Endothelial cell of umbilical vein (primary cell): Measurements from ENCODE around the gene IRF2BP2. TPM values are rescaled to one million over a fixed set of nuclear protein-coding genes. Genes with fewer than 3 reads are reported as not detected.

Experiments
- BruUV-seq: library from RNA; stranded (reverse); fragments of 400-500 nt; replicated peaks from 2 replicates; lab custom pipeline; 2021; lab: Mats Ljungman, UMichigan
- CTCF ChIA-PET: fragments of 300-600, 350-600 bp; sonication (Branson Sonifier 250); formaldehyde crosslinking; loops from one replicate; lab custom pipeline; 2021; ENCODE audit warnings: antibody characterized with exemption, inconsistent platforms; lab: Charles Lee
- POLR2A ChIA-PET: fragments of 300-600, 350-600 bp; sonication (Branson Sonifier 250); formaldehyde crosslinking; loops from one replicate; lab custom pipeline; 2021; ENCODE audit warnings: antibody characterized with exemption, inconsistent platforms; lab: Charles Lee
- DNase-seq: peaks from one replicate; pipeline ENCODE4 v3.0.0-alpha.2; 2011; ENCODE audit warnings: low read depth, low spot score
- FAIRE-seq: peaks from 2 replicates; lab custom pipeline; 2011; peaks lifted over from hg19 to GRCh38; lab: Jason Lieb, UNC
- H2AFZ ChIP-seq: 2 replicates; pipeline ENCODE4 v1.6.0; 2012; ENCODE audit warnings: low read depth, low read length, control low read depth, inconsistent platforms
- H3K27ac ChIP-seq: 2 replicates; pipeline ENCODE4 v1.5.1; 2011; ENCODE audit warnings: low read depth, mild to moderate bottlenecking, control low read depth, low read length, moderate library complexity; ENCODE audit not compliant: insufficient read depth
- H3K27me3 ChIP-seq, 2 experiments: 2 replicates each; pipeline versions ENCODE4 v1.6.0 to v1.6.1; 2011; ENCODE audit warnings: low read length in 2 of 2, mixed read lengths in 1 of 2; ENCODE audit not compliant: control insufficient read depth in 2 of 2, insufficient read depth in 2 of 2
- H3K36me3 ChIP-seq, 2 experiments: 2 replicates in 1 of 2; 3 replicates in 1 of 2; pipeline ENCODE4 v1.5.1; 2011; ENCODE audit warnings: low read length in 2 of 2, mild to moderate bottlenecking in 1 of 2, moderate library complexity in 1 of 2; ENCODE audit not compliant: control insufficient read depth in 2 of 2, insufficient read depth in 2 of 2; ENCODE audit errors: extremely low read depth in 1 of 2
- H3K4me1 ChIP-seq: 3 replicates; pipeline ENCODE4 v1.5.1; 2011; ENCODE audit warnings: mild to moderate bottlenecking, low read length; ENCODE audit not compliant: control insufficient read depth, insufficient read depth; ENCODE audit errors: extremely low read depth
- H3K4me2 ChIP-seq: 2 replicates; pipeline ENCODE4 v1.6.1; 2011; ENCODE audit warnings: low read length, control low read depth, mixed read lengths; ENCODE audit not compliant: insufficient read depth
- H3K4me3 ChIP-seq, 3 experiments: fragments of 200-600 bp in 1 of 3; sonication (generic), shearing (Covaris generic) in 1 of 3; replicated peaks in 1 of 3; 2 replicates each; pipeline ENCODE4 v1.5.1; 2011 to 2016; ENCODE audit warnings: control low read depth in 3 of 3, low read length in 3 of 3, mild to moderate bottlenecking in 2 of 3, inconsistent platforms in 1 of 3, low read depth in 1 of 3, moderate library complexity in 1 of 3; ENCODE audit not compliant: insufficient read depth in 1 of 3
- H3K79me2 ChIP-seq: 2 replicates; pipeline ENCODE4 v1.6.0; 2012; ENCODE audit warnings: low read length, inconsistent platforms; ENCODE audit not compliant: control insufficient read depth, insufficient read depth
- H3K9ac ChIP-seq: replicated peaks from 2 replicates; pipeline ENCODE3; 2011; ENCODE audit warnings: low read length, control low read depth; ENCODE audit not compliant: insufficient read depth; ENCODE audit errors: extremely low read depth
- H3K9me1 ChIP-seq: replicated peaks from 3 replicates; pipeline ENCODE4 v1.6.0; 2011; ENCODE audit warnings: mild to moderate bottlenecking, low read length; ENCODE audit not compliant: control insufficient read depth, insufficient read depth; ENCODE audit errors: extremely low read depth
- H3K9me3 ChIP-seq: replicated peaks from 2 replicates; pipeline ENCODE4 v1.5.1; 2012; ENCODE audit warnings: low read length, inconsistent platforms; ENCODE audit not compliant: control insufficient read depth, insufficient read depth
- H4K20me1 ChIP-seq: replicated peaks from 2 replicates; pipeline ENCODE3; 2011; ENCODE audit warnings: mild to moderate bottlenecking, low read length; ENCODE audit not compliant: control insufficient read depth, insufficient read depth; ENCODE audit errors: extremely low read depth
- EZH2 ChIP-seq: IDR thresholded peaks from 2 replicates; pipeline ENCODE4 v1.6.1; 2012; ENCODE audit warnings: borderline replicate concordance, low read depth, mild to moderate bottlenecking, moderate library complexity, low read length, inconsistent platforms; ENCODE audit not compliant: severe bottlenecking
- FOS ChIP-seq: IDR thresholded peaks from 2 replicates; pipeline ENCODE4 v1.6.1; 2011; ENCODE audit warnings: mild to moderate bottlenecking, low read length, moderate library complexity, borderline replicate concordance; ENCODE audit not compliant: insufficient read depth
- GATA2 ChIP-seq: IDR thresholded peaks from 2 replicates; pipeline ENCODE4 v1.7.0; 2011; ENCODE audit warnings: low read depth, mild to moderate bottlenecking, moderate library complexity, mixed read lengths, low read length; ENCODE audit not compliant: insufficient read length, insufficient read depth
- JUN ChIP-seq: IDR thresholded peaks from 2 replicates; pipeline ENCODE4 v1.6.1; 2011; ENCODE audit warnings: borderline replicate concordance, low read depth; ENCODE audit not compliant: insufficient read length, insufficient read depth
- MYC ChIP-seq: IDR thresholded peaks from one replicate; pipeline ENCODE4 v1.6.1; 2011; ENCODE audit warnings: mild to moderate bottlenecking, low read depth, low read length
- POLR2A ChIP-seq: IDR thresholded peaks from 2 replicates; pipeline ENCODE4 v1.6.1; 2012; ENCODE audit warnings: low read depth, mild to moderate bottlenecking, control low read depth, low read length
- POLR2AphosphoS5 ChIP-seq: IDR thresholded peaks from 2 replicates; pipeline ENCODE4 v1.6.1; 2012; ENCODE audit warnings: low read depth, mild to moderate bottlenecking, control low read depth, low read length, moderate library complexity; ENCODE audit not compliant: insufficient read depth
- dilution Hi-C: fragments of 300-500 bp; cut with MboI; formaldehyde crosslinking; loops from one replicate; pipeline ENCODE4 v1.15.0; 2019; ENCODE audit warnings: low sequenced_read_pairs; ENCODE audit not compliant: extremely low pct_ligation_motif_present
- intact Hi-C: fragments of 100-400 bp; cut with micrococcal nuclease; formaldehyde crosslinking; loops from one replicate; pipeline ENCODE4 v1.10.0; 2022
- polyA plus RNA-seq, 4 experiments: library from polyadenylated mRNA; depleted of rRNA in 3 of 4; stranded (reverse) in 3 of 4; unstranded in 1 of 4; fragments of >200 nt; gene quantifications; 2 replicates each; pipeline versions ENCODE4 v1.2.1 to v1.2.3, GENCODE V29; 2011 to 2012; ENCODE audit warnings: missing spikeins in 1 of 4
- total RNA-seq: library from RNA; stranded (reverse); gene quantifications from 2 replicates; pipeline ENCODE4 v1.2.3, GENCODE V29; 2021
- TF ChIP-seq, protein P1 (sequence below), 2 donors: IDR thresholded peaks; 1 replicate in 1 of 2; 2 replicates in 1 of 2; pipeline ENCODE4 v1.5.1; 2011; ENCODE audit warnings: low read length in 2 of 2, mild to moderate bottlenecking in 2 of 2, moderate library complexity in 2 of 2, control low read depth in 1 of 2, inconsistent platforms in 1 of 2, low read depth in 1 of 2; ENCODE audit not compliant: insufficient read depth in 1 of 2; ENCODE audit errors: extremely low read depth in 1 of 2
- TF ChIP-seq, protein P2 (sequence below): IDR thresholded peaks from 2 replicates; pipeline ENCODE4 v1.6.1; 2011; ENCODE audit not compliant: insufficient read depth, insufficient read length

The IRF2BP2 gene
- total and polyA plus RNA-seq, 2 donors (not counting 3 experiments of a cell fraction or from before 2014, with no cell fraction given): 66.6 to 109 TPM

DNA sequence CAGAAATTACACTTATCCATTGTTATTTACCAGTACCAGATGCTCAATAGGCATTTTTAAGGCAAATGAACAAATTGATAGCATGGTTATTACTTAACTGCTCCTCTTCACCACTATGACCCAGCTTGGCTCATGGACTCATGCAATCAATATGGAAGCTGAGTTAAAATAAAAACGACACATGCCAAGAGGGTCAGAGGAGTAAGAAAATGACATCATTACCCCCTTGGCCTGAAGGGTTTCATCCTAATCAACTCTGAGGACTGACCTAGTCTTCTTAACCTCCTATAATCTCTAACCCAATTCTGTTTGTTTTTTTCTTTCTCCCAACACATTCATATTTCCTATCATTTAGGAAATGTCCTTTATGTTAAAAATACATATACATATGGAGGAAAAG, 41.6 kb downstream of the IRF2BP2 start:
- H4K20me1 ChIP-seq: no peaks in the 10 kb centered on the region
- dilution Hi-C loops: no loop called here

More for the DNA sequence above, 41.6 kb downstream of the IRF2BP2 start:
- Histone ChIP-seq H2AFZ (no peak overlapping the region), H3K9ac (no peak overlapping the region), H3K4me3 (no peak overlapping the region), H3K79me2 (no peaks in the 10 kb centered on the region), H3K27me3 (peaks cover 0 to 3% of the 10 kb centered on the region in 2 experiments), H3K4me1 (peaks cover 4% of the 10 kb centered on the region), H3K9me1 (no peaks in the 10 kb centered on the region), H3K4me2 (no peak overlapping the region), H3K9me3 (no peaks in the 10 kb centered on the region), H3K36me3 (no peaks in the 10 kb centered on the region), H3K27ac (no peak overlapping the region)
- ChIA-PET POLR2A (no interaction called here), CTCF (no interaction called here)
- TF ChIP-seq, protein P1, sequence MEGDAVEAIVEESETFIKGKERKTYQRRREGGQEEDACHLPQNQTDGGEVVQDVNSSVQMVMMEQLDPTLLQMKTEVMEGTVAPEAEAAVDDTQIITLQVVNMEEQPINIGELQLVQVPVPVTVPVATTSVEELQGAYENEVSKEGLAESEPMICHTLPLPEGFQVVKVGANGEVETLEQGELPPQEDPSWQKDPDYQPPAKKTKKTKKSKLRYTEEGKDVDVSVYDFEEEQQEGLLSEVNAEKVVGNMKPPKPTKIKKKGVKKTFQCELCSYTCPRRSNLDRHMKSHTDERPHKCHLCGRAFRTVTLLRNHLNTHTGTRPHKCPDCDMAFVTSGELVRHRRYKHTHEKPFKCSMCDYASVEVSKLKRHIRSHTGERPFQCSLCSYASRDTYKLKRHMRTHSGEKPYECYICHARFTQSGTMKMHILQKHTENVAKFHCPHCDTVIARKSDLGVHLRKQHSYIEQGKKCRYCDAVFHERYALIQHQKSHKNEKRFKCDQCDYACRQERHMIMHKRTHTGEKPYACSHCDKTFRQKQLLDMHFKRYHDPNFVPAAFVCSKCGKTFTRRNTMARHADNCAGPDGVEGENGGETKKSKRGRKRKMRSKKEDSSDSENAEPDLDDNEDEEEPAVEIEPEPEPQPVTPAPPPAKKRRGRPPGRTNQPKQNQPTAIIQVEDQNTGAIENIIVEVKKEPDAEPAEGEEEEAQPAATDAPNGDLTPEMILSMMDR (IDR thresholded peaks at IDR 0.05; ENCODE audit: extremely low read depth in 1 of 2, insufficient read depth in 1 of 2, low read depth in 1 of 2, low read length in 2 of 2): no peak
- no peak for TF ChIP-seq JUN
- TF ChIP-seq, protein P2, sequence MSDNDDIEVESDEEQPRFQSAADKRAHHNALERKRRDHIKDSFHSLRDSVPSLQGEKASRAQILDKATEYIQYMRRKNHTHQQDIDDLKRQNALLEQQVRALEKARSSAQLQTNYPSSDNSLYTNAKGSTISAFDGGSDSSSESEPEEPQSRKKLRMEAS: no peak
- TF ChIP-seq FOS: no peak
- TF ChIP-seq POLR2A: no peak
- TF ChIP-seq EZH2: no peak
- no peak for TF ChIP-seq GATA2
- TF ChIP-seq POLR2AphosphoS5: no peak
- TF ChIP-seq MYC: no peak
- DNase-seq (no peak), FAIRE-seq (no peak)
- no TSS peak for BruUV-seq
- intact Hi-C loops: no loop called here
